GM21515 (cell line): Measurements from ENCODE around the gene CD82.
A peak's percentile ranks its signal among the peaks of the same experiment; 100 is the strongest.

Source experiments
- ATAC-seq: cut with Tn5 transposase; IDR thresholded peaks from one replicate; pipeline ENCODE4 v1.9.1; 2021; ENCODE audit not compliant: unreplicated experiment

Gene CD82

DNA sequence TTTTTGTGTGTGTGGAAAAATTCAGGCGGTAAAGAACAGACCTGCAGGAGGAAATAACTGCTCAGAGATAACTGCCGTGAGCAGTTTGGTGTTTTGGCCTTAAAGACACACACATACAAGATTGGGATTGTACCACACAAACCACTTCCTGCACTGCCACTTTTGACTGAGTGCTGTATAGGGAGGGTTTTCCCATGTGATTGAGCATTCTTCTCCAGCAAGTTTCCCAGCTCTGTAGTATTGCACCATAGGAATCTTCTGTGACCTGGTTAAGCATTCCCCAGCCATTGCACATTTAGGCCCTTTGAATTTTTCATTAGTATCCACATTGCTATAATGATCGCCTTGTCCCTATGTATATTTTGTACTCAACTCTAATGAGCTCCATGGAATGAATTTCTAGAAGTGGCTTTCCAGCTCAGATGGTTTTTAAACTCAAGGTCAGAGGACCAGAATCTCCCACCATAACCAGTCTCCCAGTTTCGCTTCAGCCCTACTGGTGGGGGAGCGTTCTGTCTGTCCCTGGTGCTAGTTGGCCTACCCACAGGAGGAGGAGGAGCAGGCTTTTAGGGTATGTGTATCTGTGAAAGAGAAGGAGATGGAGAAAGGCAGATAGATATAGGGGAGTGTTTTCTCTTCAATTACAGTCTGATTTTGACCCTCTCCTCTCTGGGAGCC lies 9.3 kb downstream of the CD82 start:
- no peak for ATAC-seq

DNA sequence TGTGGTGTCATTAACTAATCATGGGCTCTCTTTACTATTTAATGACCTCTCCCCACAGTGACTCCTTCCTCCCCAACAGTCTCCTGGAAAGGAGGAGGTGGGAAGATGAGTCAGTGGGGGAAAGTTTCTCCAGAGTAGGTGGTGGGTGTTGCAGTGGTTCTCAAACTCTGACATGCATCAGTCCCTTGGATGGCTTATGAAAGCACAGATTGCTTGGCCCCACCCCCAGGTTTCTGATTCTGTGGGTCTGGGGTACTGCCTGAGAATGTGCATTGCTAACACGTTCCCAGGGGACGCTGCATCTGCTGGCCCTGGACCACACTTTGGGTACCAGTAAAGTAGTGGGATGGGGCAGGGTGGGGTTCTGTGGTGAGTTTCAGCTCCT lies 9.8 kb downstream of the CD82 start:
- ATAC-seq, result no peak

GRCh38 chr11:44575962-44576361 lies 10.5 kb downstream of the CD82 start:
- ATAC-seq, result no peak

DNA sequence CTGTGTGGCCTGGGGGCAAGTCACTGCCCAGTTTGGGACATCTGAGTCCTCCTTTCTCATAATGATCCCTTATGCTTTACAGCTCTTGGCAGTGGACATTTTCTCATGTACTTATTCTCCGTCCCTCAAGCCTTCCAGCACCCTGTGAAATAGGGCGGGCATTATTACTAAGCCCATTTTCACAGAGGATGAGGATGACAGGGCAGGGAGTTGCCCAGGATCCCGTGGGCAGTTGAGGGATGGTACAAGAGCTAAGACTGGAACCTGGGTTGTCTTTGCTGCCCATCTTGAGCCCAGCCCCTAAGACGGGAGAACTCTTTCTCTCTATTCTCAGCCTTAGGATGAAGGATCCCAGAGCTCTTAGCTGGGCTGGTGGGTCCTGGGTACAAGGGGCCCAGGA lies 11.2 kb downstream of the CD82 start:
- ATAC-seq, result no peak

DNA sequence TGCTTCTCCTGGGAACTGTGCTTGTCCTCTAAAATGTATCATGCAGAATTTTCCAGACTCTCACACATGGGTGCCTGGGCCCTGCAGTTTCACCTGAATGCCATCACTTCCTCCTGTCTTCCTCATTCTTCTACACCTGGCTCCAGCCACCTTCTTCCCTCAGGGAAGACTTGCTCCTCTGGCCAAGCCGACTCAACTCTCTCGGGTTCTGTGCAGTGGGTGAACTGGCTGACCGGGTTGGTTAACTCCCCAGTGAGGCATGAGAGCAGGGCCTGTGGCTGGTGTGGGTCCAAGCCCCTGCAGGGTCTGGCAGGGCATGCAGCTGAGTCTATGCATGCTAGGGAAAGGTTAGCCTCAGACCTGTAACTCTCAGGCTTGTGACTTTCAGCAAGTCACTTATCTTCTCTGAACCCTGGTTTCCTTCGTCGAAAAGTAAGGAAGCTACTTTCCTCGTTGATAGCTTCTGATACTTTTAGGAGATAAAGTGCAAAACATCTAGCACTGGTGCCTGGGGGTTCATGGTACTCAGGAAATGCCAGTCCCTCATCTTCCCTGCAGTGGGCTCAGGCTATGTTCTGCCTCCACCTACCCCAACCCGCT lies 11.9 kb downstream of the CD82 start:
- no peak for ATAC-seq

- no peak for ATAC-seq
These were observed 12.8 kb downstream of the CD82 start for GRCh38 chr11:44578279-44578678.

DNA sequence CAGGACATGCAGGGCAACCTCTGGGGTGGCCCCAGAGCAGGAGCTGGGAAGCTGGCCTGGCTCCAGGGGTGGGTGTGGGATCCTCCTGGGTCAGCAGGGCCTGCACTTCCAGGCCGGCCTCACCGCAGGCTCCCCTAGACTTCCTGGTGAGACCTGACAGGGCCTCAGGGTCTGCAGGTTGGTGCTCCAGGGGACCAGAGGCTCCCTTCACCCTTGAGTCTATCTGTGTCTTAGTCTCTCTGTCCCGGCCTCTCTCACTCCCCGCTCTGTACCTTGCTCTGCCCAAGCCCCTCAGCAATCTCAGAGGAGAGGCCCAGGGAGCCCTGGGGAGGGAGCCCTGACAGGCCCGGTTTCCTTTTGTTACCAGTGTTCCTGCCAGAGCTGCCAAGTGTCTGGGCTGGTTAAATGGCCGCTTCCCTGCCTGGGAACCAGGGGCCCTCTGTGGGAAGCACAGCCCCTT lies 13.9 kb downstream of the CD82 start:
- no peak for ATAC-seq

DNA sequence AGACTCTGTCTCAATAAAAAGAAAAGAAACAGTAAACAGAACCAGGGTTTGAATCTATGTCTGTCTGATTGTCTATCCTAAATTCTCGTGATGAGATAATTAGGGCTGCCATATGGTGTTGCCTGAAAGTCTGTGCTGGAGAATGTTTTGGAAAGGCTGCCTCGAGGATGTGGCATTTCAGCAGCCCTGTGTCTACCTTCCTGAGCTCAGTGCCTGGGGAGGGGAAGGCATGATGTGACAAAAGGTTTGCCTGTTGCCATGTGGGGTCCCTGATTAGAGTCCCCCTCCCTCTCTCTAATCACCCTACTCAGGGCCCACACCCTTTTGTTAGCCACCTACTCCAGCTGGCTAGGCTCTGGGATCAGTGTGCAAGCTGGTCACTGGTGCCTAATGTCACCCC lies 15.2 kb downstream of the CD82 start:
- no peak for ATAC-seq

DNA sequence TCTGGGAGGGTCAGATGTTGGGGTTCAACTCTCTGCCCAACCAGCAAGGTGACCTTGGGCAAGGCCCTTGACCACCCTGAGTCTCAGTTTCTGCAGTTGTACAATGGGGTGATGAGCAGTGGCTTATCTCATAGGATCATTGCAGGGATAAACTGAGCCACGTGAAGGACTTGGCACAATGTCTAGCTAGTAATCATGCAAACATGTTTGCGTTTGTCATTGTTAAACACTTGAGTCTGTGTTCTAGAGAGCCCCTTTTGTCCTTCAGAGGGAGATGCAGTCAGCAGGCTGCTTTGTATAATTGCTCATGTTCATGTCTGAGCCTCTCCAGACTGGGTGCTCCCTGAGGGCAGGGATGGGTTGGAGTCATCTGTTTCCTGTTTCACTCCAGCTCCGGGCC lies 15.8 kb downstream of the CD82 start:
- no peak for ATAC-seq

DNA sequence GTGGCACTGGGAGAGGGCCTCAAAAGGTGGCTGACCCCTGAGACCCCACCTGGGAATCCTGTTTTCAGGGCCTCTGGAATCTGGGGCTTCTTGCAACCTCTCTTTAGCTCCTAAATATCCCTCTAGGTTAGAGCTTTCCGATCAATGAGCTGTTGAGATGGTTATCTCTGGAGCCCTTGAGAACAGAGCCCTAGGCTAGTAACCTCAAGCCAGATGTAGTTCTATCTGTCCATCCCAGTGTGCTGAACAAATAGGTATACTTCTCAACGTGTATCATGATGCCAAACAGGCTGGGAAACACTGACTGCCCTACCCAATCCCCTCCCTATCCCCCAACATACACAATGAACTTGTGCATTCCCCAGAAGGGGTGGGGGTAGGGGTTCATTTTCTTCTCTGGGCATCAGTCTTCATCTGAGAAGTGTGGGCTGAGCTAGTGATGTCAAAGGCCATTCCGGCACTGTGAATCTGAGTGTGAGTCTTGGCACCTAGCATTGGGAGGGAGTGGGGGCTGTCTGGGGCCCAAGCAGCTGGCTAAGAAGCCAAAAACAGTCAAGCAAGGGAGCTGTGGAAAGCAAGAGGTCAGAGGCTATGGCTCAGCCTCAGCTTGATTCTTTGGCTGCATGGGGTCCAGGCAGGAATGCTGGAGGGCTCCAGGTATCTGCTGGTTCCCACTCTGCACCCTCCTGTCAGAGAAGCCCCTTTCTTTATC lies 17.3 kb downstream of the CD82 start:
- no peak for ATAC-seq

- no peak for ATAC-seq
These were observed 17.8 kb downstream of the CD82 start for GRCh38 chr11:44583353-44583669.

DNA sequence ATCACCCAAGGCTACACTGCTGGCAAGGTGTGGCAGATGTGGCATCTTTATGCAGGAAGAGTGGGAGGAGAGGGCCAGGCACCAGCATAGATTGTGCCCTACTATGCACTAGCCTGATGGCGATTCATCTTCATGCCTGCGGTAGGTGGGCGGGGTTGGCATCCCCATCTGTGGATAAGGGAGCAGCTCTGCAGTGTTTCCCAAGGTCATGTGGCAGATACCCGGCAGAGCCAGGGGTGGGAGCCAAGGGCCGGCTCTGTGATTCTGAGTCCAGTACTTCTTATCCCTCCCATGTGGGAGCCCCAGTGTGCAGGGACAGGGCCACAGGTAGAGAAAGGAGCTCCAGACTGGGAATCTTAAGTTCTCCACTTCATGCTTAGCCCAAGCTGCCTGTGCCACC lies 20.0 kb downstream of the CD82 start:
- no peak for ATAC-seq

DNA sequence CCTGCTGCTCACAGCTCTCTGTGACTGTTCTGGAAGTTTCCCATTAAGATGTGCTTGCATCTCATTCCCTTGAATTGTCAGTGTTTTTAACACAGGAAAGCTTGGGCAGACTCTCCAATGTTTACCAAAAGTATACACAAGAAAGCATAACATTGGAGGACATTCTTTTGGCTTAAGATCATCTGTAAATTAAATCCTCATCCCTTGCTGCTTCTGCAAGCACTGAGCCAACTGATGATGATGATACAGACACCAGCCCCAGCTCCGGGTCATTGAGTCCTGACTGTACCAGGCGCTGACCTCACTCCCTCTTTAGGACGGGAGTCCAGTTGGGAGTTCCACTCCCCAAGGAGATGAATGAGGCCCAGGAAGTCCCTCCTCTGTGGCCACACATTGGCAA lies 23.8 kb downstream of the CD82 start:
- ATAC-seq, result no peak

DNA sequence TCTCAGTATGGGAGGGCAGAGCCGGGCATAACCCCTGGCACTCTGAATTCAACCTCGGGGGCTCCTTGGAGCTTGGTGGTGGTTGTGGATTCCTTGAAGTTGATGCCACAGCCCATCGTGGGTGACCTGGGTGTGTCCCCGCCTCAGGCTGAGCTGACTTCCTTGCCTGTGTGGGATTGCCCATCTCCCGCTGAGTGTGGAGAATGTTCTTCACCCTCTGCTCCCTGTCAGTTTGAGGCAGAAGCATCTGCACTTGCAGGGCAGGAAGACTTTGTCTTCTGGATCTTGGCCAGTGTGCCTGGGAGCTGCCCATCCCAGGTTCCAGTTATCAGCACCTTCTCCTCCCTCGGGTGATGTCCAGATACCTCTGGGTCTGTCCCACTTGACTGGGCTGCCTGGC lies 25.3 kb downstream of the CD82 start:
- no peak for ATAC-seq

GRCh38 chr11:44591557-44591956 lies 26.1 kb downstream of the CD82 start:
- ATAC-seq, result no peak

DNA sequence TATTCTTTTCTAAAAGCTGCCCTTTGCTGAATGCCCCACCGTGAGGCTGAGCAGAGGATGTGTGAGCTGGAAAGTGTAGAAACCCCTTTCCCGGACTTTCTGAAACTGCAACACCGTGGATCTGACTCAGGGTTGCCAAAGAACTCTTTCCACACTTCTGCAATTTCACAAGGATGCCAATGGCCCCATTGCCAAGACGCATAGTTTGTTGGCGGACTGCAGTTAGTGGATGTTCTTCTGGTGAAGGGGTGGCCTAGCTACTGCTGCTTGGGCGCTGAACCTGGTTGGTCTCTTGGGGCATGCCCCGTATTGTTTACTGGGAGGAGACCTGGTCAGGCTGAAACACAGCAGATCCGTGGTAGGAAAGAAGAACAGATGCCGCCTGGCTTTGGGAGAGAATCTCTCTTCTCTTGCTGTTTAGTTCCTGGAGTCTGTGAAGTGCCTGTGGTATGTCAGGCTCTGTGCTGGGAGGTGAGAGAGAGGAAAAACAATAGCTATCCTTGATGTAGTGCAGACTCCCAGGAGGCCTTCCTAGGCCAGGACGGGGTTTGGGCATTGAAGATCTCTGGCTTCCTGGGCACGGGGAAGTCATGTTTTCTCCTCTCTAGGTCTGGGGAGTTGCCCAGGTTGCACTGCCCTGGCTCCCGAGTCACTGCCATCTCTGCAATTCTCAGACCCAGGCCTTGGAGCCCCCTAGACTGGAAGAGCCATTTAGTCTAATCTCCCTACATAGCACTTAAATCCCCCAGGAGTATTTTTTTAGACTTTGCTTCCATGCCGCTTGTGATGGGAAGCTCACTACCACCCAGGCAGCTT lies 26.9 kb downstream of the CD82 start:
- no peak for ATAC-seq

- ATAC-seq, result no peak
These were observed 27.8 kb downstream of the CD82 start for GRCh38 chr11:44593251-44593650.

DNA sequence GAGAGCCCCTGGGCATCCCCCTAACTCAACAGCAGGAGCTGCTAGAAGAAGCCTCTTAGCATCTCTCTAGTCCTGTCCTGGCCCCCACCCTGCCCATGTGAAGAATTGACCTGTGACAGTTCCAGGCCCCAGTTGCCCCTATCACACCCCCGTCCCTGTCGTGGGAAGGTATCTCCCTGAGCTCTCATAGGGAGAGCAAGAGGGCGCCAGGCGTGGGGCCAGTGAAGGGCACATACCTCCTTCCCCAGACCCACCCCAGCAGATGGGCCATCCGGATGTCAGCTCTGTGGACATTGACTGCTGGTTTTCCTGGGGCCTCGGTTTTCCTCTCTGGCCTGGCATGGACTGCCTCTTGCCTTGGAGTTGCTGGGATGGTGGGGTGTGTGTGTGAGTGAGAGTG lies 29.5 kb downstream of the CD82 start:
- ATAC-seq, result no peak

- ATAC-seq, result no peak
These were observed 30.5 kb downstream of the CD82 start for GRCh38 chr11:44595964-44596381.

DNA sequence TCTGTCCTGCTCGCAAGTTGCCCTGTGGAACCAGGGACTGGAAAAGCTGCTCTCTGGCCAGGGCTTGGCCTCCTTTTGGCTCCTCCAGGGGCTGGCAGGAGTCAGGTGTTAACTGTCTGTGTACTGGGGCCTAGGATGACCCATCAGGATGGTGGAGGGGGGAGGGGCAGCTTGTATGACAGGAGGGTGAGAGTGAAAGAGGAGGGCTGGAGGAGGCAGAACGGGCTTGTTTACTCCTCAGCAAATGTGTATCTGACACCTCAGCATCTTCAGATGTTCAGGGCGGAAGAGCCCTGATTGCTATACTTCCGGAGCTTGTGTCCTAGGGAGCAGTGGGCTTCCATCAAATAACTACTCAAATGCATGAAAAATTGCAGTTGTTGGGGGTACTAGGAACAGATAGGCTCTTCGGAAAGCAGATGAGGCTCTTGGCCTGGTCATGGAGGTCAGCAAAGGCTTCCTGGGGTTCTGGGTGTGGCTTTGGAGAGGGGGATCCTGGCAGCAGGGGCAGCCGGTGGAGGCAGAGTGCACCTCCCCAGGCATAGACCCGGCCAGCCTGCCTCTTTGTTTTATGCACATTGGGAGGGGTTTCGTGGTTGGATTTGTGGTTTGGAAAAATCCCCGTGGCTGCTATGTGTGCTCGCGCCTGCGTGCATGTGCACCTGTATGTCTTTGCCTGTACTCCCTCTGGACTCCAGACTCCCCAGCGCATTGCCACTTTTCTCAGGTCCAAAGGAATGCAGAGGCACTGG lies 31.2 kb downstream of the CD82 start:
- peak; percentile 50 for ATAC-seq
